Right ventricle myocardium superior (tissue), 1 donor: Measurements from ENCODE around the gene LARP6. TPM values are rescaled to one million over a fixed set of nuclear protein-coding genes. Genes with fewer than 3 reads are reported as not detected.
"Not testable (repeated sequence)": the region's sequence is repeated elsewhere in the genome, so short reads cannot be mapped to it uniquely, and the experiment has no call there.

Experiments
- ATAC-seq: fragments of 200-7000 bp; cut with Tn5 transposase; one replicate; pipeline ENCODE4 v1.9.1; 2020; ENCODE audit warnings: mild to moderate bottlenecking; ENCODE audit not compliant: poor library complexity
- DNase-seq: peaks from one replicate; pipeline ENCODE4 v3.0.0-alpha.2; 2020
- intact Hi-C: fragments of 100-400 bp; cut with DNase I; formaldehyde crosslinking; loops from one replicate; pipeline ENCODE4 v1.11.2; 2022
- long read RNA-seq: library from polyadenylated mRNA; unstranded; transcript quantifications from one replicate; pipeline ENCODE4 v2.0.0, GENCODE V29; 2021
- total RNA-seq: library from RNA; stranded (reverse); fragmentation: NEBNext Ultra II Directional; extraction: Animal tissue kit (Norgen Biotek cat#: 25700); gene quantifications from one replicate; pipeline ENCODE4 v1.2.1, GENCODE V29; 2021
- donor health status: DM: no; HTN: yes; CAD: no; lungs with severe emphysema.

The LARP6 gene
- 47.6 TPM for total RNA-seq
- long read RNA-seq, full-length matches to known transcripts: 154 of 167 reads
- long read RNA-seq, partial matches to known transcripts: 0 of 167 reads
- long read RNA-seq, other reads (novel, unspliced or antisense): 13 of 167 reads

GRCh38 chr15:70853973-70854665, at the start of gene LARP6:
Gene LARP6, minus strand, starts transcription at chr15:70854157. Its CDS starts 69 bp downstream, at chr15:70854088.
- intact Hi-C loops: no loop called here
- peak; percentile 77 for ATAC-seq
- DNase-seq: peak; percentile 79

GRCh38 chr15:70902107-70902506, 48.1 kb upstream of the LARP6 start:
- no peak for ATAC-seq
- intact Hi-C loops: no loop called here
- no peak for DNase-seq

GRCh38 chr15:70892912-70893560, 39.1 kb upstream of the LARP6 start:
- DNase-seq (peak; percentile 49), ATAC-seq (peak; percentile 74)
- intact Hi-C loops: loop anchor here (10.0 kb wide), 1 partner anchor 212 kb away; no protein-coding TSS in a partner anchor

GRCh38 chr15:70892002-70892911, 38.3 kb upstream of the LARP6 start, which contains the start of the genes LRRC49 and THAP10:
Gene LRRC49, plus strand, starts transcription at chr15:70892826. Its CDS starts 69 bp downstream, at chr15:70892895.
Gene THAP10, minus strand, starts transcription at chr15:70892433. Its CDS starts 161 bp downstream, at chr15:70892272.
- DNase-seq (peak; percentile 93), ATAC-seq (peak; percentile 98)
- intact Hi-C loops: loop anchor here (10.0 kb wide), 1 partner anchor 213 kb away; no protein-coding TSS in a partner anchor

- no peak for DNase-seq
- intact Hi-C loops: no loop called here
- ATAC-seq: no peak
Observed at GRCh38 chr15:70882361-70882760, 28.4 kb upstream of the LARP6 start.

- intact Hi-C loops: no loop called here
- DNase-seq (no peak), ATAC-seq (no peak)
Observed at GRCh38 chr15:70880781-70881180, 26.8 kb upstream of the LARP6 start.

- DNase-seq (no peak), ATAC-seq (no peak)
- intact Hi-C loops: no loop called here
Observed at GRCh38 chr15:70879401-70879800, 25.4 kb upstream of the LARP6 start.

- intact Hi-C loops: no loop called here
- ATAC-seq (no peak), DNase-seq (no peak)
Observed at GRCh38 chr15:70876683-70877082, 22.7 kb upstream of the LARP6 start.

GRCh38 chr15:70876011-70876410, 22.1 kb upstream of the LARP6 start:
- no peak for ATAC-seq
- intact Hi-C loops: no loop called here
- no peak for DNase-seq

GRCh38 chr15:70875001-70875782, 21.2 kb upstream of the LARP6 start:
- no peak for DNase-seq
- ATAC-seq: peak; percentile 67
- intact Hi-C loops: loop anchor here (2.0 kb wide), 1 partner anchor 48 kb away; no protein-coding TSS in a partner anchor

GRCh38 chr15:70873232-70874054, 19.5 kb upstream of the LARP6 start:
- ATAC-seq (no peak), DNase-seq (no peak)
- intact Hi-C loops: loop anchor here (2.0 kb wide), 1 partner anchor 47 kb away; no protein-coding TSS in a partner anchor

GRCh38 chr15:70871490-70871889, 17.5 kb upstream of the LARP6 start:
- ATAC-seq, intact Hi-C loops, DNase-seq: not testable (repeated sequence)

- DNase-seq (no peak), ATAC-seq (no peak)
- intact Hi-C loops: no loop called here
Observed at GRCh38 chr15:70870051-70870450, 16.1 kb upstream of the LARP6 start.

- DNase-seq (no peak), ATAC-seq (no peak)
- intact Hi-C loops: no loop called here
Observed at GRCh38 chr15:70869346-70869745, 15.4 kb upstream of the LARP6 start.

GRCh38 chr15:70867911-70868467, 14.0 kb upstream of the LARP6 start:
- peak; percentile 61 for DNase-seq
- peak; percentile 85 for ATAC-seq
- intact Hi-C loops: no loop called here

- DNase-seq (no peak), ATAC-seq (no peak)
- intact Hi-C loops: no loop called here
Observed at GRCh38 chr15:70866982-70867641, 13.2 kb upstream of the LARP6 start.
